MCF 10A (cell line): ENCODE results near the gene DOK4. TPM values are rescaled to one million over a fixed set of nuclear protein-coding genes. Genes with fewer than 3 reads are reported as not detected.

ENCODE experiments used
- BruUV-seq: library from RNA; stranded (reverse); fragments of 400-500 nt; replicated peaks from 2 replicates; lab custom pipeline; 2021; lab: Mats Ljungman, UMichigan
- CTCF ChIA-PET: fragments of 300-600 bp; sonication (Branson Sonifier 250); formaldehyde crosslinking; extraction: SDS; loops from one replicate; lab custom pipeline; 2021; ENCODE audit warnings: antibody characterized with exemption, inconsistent platforms; lab: Yijun Ruan, JAX
- POLR2A ChIA-PET: fragments of 300-600, 350-650 bp; sonication (Branson Sonifier 250); formaldehyde crosslinking; extraction: SDS; loops from one replicate; lab custom pipeline; 2020; ENCODE audit warnings: antibody characterized with exemption, inconsistent platforms; lab: Yijun Ruan, JAX
- DNase-seq: peaks from one replicate; pipeline ENCODE4 v3.0.0-alpha.2; 2018; ENCODE audit not compliant: unreplicated experiment
- H3K27ac Mint-ChIP-seq: one replicate; pipeline ENCODE4 v1.8.0; 2022; ENCODE audit warnings: mild to moderate bottlenecking, low read depth, mixed read lengths; ENCODE audit not compliant: unreplicated experiment
- H3K27me3 Mint-ChIP-seq: one replicate; pipeline ENCODE4 v1.8.0; 2022; ENCODE audit warnings: mixed read lengths; ENCODE audit not compliant: insufficient read depth, unreplicated experiment
- H3K36me3 Mint-ChIP-seq: one replicate; pipeline ENCODE4 v1.8.0; 2022; ENCODE audit warnings: mild to moderate bottlenecking, moderate library complexity, mixed read lengths; ENCODE audit not compliant: insufficient read depth, unreplicated experiment
- H3K4me1 Mint-ChIP-seq: one replicate; pipeline ENCODE4 v1.8.0; 2022; ENCODE audit warnings: mixed read lengths; ENCODE audit not compliant: insufficient read depth, unreplicated experiment
- H3K4me3 Mint-ChIP-seq: one replicate; pipeline ENCODE4 v1.8.0; 2022; ENCODE audit warnings: mild to moderate bottlenecking, moderate library complexity, mixed read lengths; ENCODE audit not compliant: unreplicated experiment
- H3K9me3 Mint-ChIP-seq: one replicate; pipeline ENCODE4 v1.8.0; 2022; ENCODE audit warnings: mixed read lengths; ENCODE audit not compliant: unreplicated experiment
- CTCF ChIP-seq: fragments of 200-600 bp; IDR thresholded peaks from one replicate; pipeline ENCODE4 v1.8.0; 2022; ENCODE audit warnings: antibody characterized with exemption, mild to moderate bottlenecking; ENCODE audit not compliant: unreplicated experiment
- intact Hi-C: fragments of 100-400 bp; cut with micrococcal nuclease; formaldehyde crosslinking; loops from 2 replicates; pipeline ENCODE4 v1.14.1; 2022
- total RNA-seq: library from RNA; stranded (reverse); gene quantifications from 2 replicates; pipeline ENCODE4 v1.2.3, GENCODE V29; 2022

Gene DOK4
- total RNA-seq, 1 experiment from 2014 or later = 6.4 TPM

GRCh38 chr16:57471209-57471608, 15.1 kb downstream of the DOK4 start:
- no peak overlapping the region for H3K4me3 Mint-ChIP-seq
- intact Hi-C loops = no loop called here
- no peak for TF ChIP-seq CTCF
- H3K4me1 Mint-ChIP-seq = no peaks in the 10 kb centered on the region
- no peaks in the 10 kb centered on the region for H3K27me3 Mint-ChIP-seq
- no peaks in the 10 kb centered on the region for H3K9me3 Mint-ChIP-seq
- ChIA-PET CTCF (no interaction called here), POLR2A (interaction anchor here (0.7 to 1.0 kb wide), 2 partner anchors 9 kb away, joined by 3 to 7 read pairs; partner anchors contain the start of gene POLR2C)
- no peak overlapping the region for H3K27ac Mint-ChIP-seq
- TSS peak; percentile 14 for BruUV-seq
- no peak for DNase-seq
- peaks cover 44% of the 10 kb centered on the region for H3K36me3 Mint-ChIP-seq

GRCh38 chr16:57470711-57471110, 15.6 kb downstream of the DOK4 start:
- ChIA-PET CTCF (no interaction called here), POLR2A (interaction anchor here (0.7 to 1.0 kb wide), 2 partner anchors 8 to 9 kb away, joined by 3 to 7 read pairs; partner anchors contain the start of gene POLR2C)
- DNase-seq = peak; percentile 34
- Mint-ChIP-seq H3K4me1 (no peaks in the 10 kb centered on the region), H3K27ac (no peak overlapping the region), H3K4me3 (no peak overlapping the region), H3K27me3 (no peaks in the 10 kb centered on the region), H3K9me3 (no peaks in the 10 kb centered on the region), H3K36me3 (peaks cover 49% of the 10 kb centered on the region)
- intact Hi-C loops = no loop called here
- no peak for TF ChIP-seq CTCF
- no TSS peak for BruUV-seq

- DNase-seq = peak; percentile 65
- Mint-ChIP-seq H3K9me3 (no peaks in the 10 kb centered on the region), H3K4me3 (no peak overlapping the region), H3K27ac (no peak overlapping the region), H3K4me1 (peaks cover 2% of the 10 kb centered on the region), H3K27me3 (no peaks in the 10 kb centered on the region), H3K36me3 (peaks cover 56% of the 10 kb centered on the region)
- intact Hi-C loops = no loop called here
- BruUV-seq = no TSS peak
- no peak for TF ChIP-seq CTCF
- CTCF ChIA-PET = interaction anchor here (1.5 kb wide), 1 partner anchor 106 kb away, joined by 3 read pairs; no protein-coding TSS in a partner anchor
- POLR2A ChIA-PET = no interaction called here
These were observed 16.3 kb downstream of the DOK4 start for GRCh38 chr16:57469917-57470470.

GRCh38 chr16:57469046-57469445, 17.2 kb downstream of the DOK4 start:
- no peak for DNase-seq
- ChIA-PET POLR2A (no interaction called here), CTCF (interaction anchor here (1.5 kb wide), 1 partner anchor 107 kb away, joined by 3 read pairs; no protein-coding TSS in a partner anchor)
- no peak for TF ChIP-seq CTCF
- BruUV-seq = no TSS peak
- no peak overlapping the region for H3K27ac Mint-ChIP-seq
- peaks cover 7% of the 10 kb centered on the region for H3K4me1 Mint-ChIP-seq
- intact Hi-C loops = no loop called here
- H3K27me3 Mint-ChIP-seq = no peaks in the 10 kb centered on the region
- H3K9me3 Mint-ChIP-seq = no peaks in the 10 kb centered on the region
- H3K36me3 Mint-ChIP-seq = peaks cover 64% of the 10 kb centered on the region
- no peak overlapping the region for H3K4me3 Mint-ChIP-seq
